Measurements from ENCODE around the gene HMCN1.

GRCh38 chr1:186215636-186216035 is 481.4 kb downstream of the HMCN1 start:
- TF ChIP-seq, protein P1, sequence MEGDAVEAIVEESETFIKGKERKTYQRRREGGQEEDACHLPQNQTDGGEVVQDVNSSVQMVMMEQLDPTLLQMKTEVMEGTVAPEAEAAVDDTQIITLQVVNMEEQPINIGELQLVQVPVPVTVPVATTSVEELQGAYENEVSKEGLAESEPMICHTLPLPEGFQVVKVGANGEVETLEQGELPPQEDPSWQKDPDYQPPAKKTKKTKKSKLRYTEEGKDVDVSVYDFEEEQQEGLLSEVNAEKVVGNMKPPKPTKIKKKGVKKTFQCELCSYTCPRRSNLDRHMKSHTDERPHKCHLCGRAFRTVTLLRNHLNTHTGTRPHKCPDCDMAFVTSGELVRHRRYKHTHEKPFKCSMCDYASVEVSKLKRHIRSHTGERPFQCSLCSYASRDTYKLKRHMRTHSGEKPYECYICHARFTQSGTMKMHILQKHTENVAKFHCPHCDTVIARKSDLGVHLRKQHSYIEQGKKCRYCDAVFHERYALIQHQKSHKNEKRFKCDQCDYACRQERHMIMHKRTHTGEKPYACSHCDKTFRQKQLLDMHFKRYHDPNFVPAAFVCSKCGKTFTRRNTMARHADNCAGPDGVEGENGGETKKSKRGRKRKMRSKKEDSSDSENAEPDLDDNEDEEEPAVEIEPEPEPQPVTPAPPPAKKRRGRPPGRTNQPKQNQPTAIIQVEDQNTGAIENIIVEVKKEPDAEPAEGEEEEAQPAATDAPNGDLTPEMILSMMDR (IDR thresholded peaks at IDR 0.05; ENCODE audit: low read depth, low read length, missing input control): no peak
- TF ChIP-seq ATF3 (IDR thresholded peaks at IDR 0.05) (no peak), NR2F2 (IDR thresholded peaks at IDR 0.05) (no peak), JUND (IDR thresholded peaks at IDR 0.05) (no peak)
- TF ChIP-seq, protein P2, sequence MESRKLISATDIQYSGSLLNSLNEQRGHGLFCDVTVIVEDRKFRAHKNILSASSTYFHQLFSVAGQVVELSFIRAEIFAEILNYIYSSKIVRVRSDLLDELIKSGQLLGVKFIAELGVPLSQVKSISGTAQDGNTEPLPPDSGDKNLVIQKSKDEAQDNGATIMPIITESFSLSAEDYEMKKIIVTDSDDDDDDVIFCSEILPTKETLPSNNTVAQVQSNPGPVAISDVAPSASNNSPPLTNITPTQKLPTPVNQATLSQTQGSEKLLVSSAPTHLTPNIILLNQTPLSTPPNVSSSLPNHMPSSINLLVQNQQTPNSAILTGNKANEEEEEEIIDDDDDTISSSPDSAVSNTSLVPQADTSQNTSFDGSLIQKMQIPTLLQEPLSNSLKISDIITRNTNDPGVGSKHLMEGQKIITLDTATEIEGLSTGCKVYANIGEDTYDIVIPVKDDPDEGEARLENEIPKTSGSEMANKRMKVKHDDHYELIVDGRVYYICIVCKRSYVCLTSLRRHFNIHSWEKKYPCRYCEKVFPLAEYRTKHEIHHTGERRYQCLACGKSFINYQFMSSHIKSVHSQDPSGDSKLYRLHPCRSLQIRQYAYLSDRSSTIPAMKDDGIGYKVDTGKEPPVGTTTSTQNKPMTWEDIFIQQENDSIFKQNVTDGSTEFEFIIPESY (IDR thresholded peaks at IDR 0.05): no peak

All from liver (tissue), 3 donors.